Measurements from ENCODE around the gene MXRA5.

Gene MXRA5

DNA sequence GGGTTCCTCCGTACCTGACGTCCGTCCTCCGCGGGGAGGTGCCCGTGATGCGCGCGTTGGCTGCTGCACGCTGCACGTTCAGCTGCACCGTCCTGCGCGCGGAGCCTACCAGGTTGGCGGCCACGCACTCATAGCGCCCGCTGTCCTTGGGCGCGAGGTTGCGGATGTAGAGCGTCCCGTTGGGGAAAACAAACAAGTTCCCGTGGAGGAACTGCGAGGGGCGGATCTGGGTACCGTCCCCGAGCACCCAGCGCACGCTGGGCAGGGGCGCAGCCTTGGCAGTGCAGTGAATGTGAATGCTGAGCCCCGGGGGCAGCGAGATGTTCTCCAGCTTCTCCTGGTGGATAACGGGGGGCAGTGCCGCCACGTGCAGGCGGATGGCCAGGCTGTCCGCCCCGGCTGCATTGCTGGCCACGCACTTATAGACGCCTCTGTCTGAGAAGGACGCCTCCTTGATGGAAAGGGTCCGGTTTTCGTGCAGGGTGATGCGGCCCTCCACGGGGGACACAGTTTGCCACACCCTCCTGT is 29.2 kb downstream of the MXRA5 start:
- no peak for TF ChIP-seq CTCF (IDR thresholded peaks at IDR 0.05; ENCODE audit: low read depth, low read length, missing control alignments)
- DNase-seq = no peak
- in situ Hi-C loops (cut with HindIII; ENCODE audit: low pct_ligation_motif_present, low sequenced_read_pairs) = no loop called here

DNA sequence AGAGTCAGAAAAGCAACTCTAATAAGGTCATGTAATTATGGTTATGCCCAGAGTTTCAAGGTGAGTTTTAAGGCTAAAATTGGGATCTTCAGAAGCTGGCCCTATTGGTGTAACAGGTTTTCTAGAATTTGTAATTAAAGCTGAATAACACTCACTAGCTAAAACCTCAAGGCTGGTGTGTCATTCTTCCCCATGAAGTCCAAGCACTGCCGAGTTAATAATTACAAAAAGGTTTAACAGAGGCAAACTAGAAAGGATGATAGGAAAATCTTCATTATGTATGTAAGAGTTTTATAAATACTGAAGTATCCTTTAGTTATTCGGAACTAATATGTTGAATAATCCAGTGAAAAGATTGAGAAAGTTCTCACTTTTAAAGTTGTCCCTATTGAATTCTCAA is 34.3 kb downstream of the MXRA5 start:
- Histone ChIP-seq H3K36me3 (replicated peaks) (no peaks in the 10 kb centered on the region), H3K27me3 (replicated peaks) (no peaks in the 10 kb centered on the region), H3K27ac (no peak overlapping the region), H3K4me3 (ENCODE audit: low read depth, low read length) (no peak overlapping the region)
- in situ Hi-C loops (cut with HindIII; ENCODE audit: low pct_ligation_motif_present, low sequenced_read_pairs) = no loop called here
- no peak for TF ChIP-seq CTCF (IDR thresholded peaks at IDR 0.05; ENCODE audit: low read depth, low read length, missing control alignments)
- no peak for DNase-seq

More for the DNA sequence above, 29.2 kb downstream of the MXRA5 start:
- no peak overlapping the region for H3K4me3 ChIP-seq (ENCODE audit: low read depth, low read length)
- H3K27ac ChIP-seq = no peak overlapping the region
- no peaks in the 10 kb centered on the region for H3K36me3 ChIP-seq (replicated peaks)
- H3K27me3 ChIP-seq (replicated peaks) = no peaks in the 10 kb centered on the region

DNA sequence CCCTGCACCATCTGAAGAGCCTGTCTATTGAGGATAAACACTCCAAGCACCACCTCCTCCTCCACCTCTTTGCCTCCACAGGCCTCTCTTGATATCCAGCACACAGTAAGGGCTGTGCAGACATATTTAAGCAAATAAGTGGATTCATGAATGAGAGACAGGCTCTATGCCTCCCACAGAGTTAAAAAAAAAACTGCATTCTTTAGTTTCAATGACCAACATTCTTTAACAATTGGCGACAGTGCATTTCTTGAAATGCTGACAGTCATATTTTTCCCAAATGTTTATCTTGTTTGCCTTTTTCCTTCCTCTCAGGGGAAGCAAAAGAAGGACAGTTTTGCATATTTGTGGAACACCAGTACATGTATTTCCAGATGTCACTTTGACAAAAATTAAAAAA is 38.6 kb downstream of the MXRA5 start:
- no peak for DNase-seq
- Histone ChIP-seq H3K4me3 (ENCODE audit: low read depth, low read length) (no peak overlapping the region), H3K27ac (no peak overlapping the region), H3K27me3 (replicated peaks) (no peaks in the 10 kb centered on the region), H3K36me3 (replicated peaks) (no peaks in the 10 kb centered on the region)
- in situ Hi-C loops (cut with HindIII; ENCODE audit: low pct_ligation_motif_present, low sequenced_read_pairs) = no loop called here
- no peak for TF ChIP-seq CTCF (IDR thresholded peaks at IDR 0.05; ENCODE audit: low read depth, low read length, missing control alignments)

DNA sequence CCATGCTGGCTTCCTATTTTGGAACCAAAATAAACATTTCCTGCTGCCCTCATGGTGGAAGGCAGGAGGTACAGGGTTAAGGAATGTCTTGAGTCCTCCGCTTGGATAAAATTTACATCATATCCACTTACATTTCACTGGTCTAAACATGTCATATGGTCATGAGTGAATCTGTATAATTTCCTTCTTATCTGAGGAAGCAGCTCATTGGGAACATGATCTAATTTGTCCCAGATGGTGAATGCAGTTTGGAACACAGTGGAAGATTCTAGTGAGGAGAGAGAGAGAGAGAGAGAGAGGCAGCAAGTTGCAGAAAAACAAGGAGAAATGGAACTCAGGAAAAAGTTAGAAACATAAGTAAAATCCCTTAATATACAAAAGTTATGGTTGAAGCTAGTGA is 46.8 kb downstream of the MXRA5 start:
- no peak for DNase-seq
- in situ Hi-C loops (cut with HindIII; ENCODE audit: low pct_ligation_motif_present, low sequenced_read_pairs) = no loop called here
- Histone ChIP-seq H3K27ac (no peak overlapping the region), H3K36me3 (replicated peaks) (no peaks in the 10 kb centered on the region), H3K27me3 (replicated peaks) (no peaks in the 10 kb centered on the region), H3K4me3 (ENCODE audit: low read depth, low read length) (no peak overlapping the region)
- TF ChIP-seq CTCF (IDR thresholded peaks at IDR 0.05; ENCODE audit: low read depth, low read length, missing control alignments) = no peak

DNA sequence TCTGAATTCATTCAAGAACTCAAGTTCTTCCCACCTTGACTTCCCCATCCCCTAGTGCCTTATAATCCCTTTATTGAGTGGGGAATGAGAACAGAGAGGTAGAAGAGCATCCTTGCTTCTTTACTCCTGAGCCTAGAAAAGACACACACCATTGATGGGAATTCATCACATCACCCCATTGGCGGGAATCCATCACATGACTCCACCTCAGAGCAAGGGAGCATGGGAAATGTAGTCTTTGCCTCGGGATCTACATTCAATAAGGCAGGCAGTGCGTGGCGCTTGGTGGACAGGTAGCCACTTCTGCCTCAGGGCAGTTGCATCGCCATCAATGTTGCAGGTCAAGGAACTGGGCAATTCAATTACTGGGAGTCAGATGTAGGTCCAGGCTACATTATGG is 50.7 kb downstream of the MXRA5 start:
- H3K27ac ChIP-seq = no peak overlapping the region
- peak; percentile 13 for DNase-seq
- TF ChIP-seq CTCF (IDR thresholded peaks at IDR 0.05; ENCODE audit: low read depth, low read length, missing control alignments) = no peak
- no peaks in the 10 kb centered on the region for H3K27me3 ChIP-seq (replicated peaks)
- no peaks in the 10 kb centered on the region for H3K36me3 ChIP-seq (replicated peaks)
- no peak overlapping the region for H3K4me3 ChIP-seq (ENCODE audit: low read depth, low read length)
- in situ Hi-C loops (cut with HindIII; ENCODE audit: low pct_ligation_motif_present, low sequenced_read_pairs) = no loop called here

GRCh38 chrX:3293251-3293650 is 53.2 kb downstream of the MXRA5 start:
- DNase-seq = no peak
- Histone ChIP-seq H3K27me3 (replicated peaks) (no peaks in the 10 kb centered on the region), H3K36me3 (replicated peaks) (no peaks in the 10 kb centered on the region), H3K27ac (no peak overlapping the region), H3K4me3 (ENCODE audit: low read depth, low read length) (no peak overlapping the region)
- TF ChIP-seq CTCF (IDR thresholded peaks at IDR 0.05; ENCODE audit: low read depth, low read length, missing control alignments) = no peak
- in situ Hi-C loops (cut with HindIII; ENCODE audit: low pct_ligation_motif_present, low sequenced_read_pairs) = no loop called here

Measured in brain microvascular endothelial cell (primary cell).